Left forelimb (tissue), 1 donor: ENCODE results near the gene USP17L26.
"Not testable (repeated sequence)": the region's sequence is repeated elsewhere in the genome, so short reads cannot be mapped to it uniquely, and the experiment has no call there.

Source experiments
- DNase-seq: peaks from one replicate; pipeline ENCODE4 v3.0.0-alpha.2; 2018; ENCODE audit warnings: low spot score

The USP17L26 gene

GRCh38 chr4:9334358-9334757, at the start of gene USP17L26:
USP17L26 (plus strand) TSS chr4:9334658; CDS start chr4:9334658, 0 bp downstream.
- not testable (repeated sequence) for DNase-seq

GRCh38 chr4:9324191-9324590, 10.3 kb upstream of the USP17L26 start:
- not testable (repeated sequence) for DNase-seq

- not testable (repeated sequence) for DNase-seq
Observed at GRCh38 chr4:9324865-9325264, 9.6 kb upstream of the USP17L26 start, which contains the start of gene USP17L24. USP17L24 (plus strand) TSS chr4:9325165; CDS start chr4:9325165, 0 bp downstream.

GRCh38 chr4:9329611-9330010, 4.8 kb upstream of the USP17L26 start, which contains the start of gene USP17L25:
USP17L25 (plus strand) TSS chr4:9329911; CDS start chr4:9329911, 0 bp downstream.
- DNase-seq: not testable (repeated sequence)

- DNase-seq: not testable (repeated sequence)
Observed at GRCh38 chr4:9339103-9339502, 4.6 kb downstream of the USP17L26 start, which contains the start of gene USP17L5. USP17L5 (plus strand) TSS chr4:9339403; CDS start chr4:9339403, 0 bp downstream.

- not testable (repeated sequence) for DNase-seq
Observed at GRCh38 chr4:9343848-9344247, 9.4 kb downstream of the USP17L26 start, which contains the start of gene USP17L27. USP17L27 (plus strand) TSS chr4:9344148; CDS start chr4:9344148, 0 bp downstream.

GRCh38 chr4:9348593-9348992, 14.1 kb downstream of the USP17L26 start, which contains the start of gene USP17L28:
USP17L28 (plus strand) TSS chr4:9348893; CDS start chr4:9348893, 0 bp downstream.
- DNase-seq: not testable (repeated sequence)

GRCh38 chr4:9350866-9351265, 16.4 kb downstream of the USP17L26 start:
- DNase-seq: not testable (repeated sequence)

GRCh38 chr4:9353338-9353737, 18.9 kb downstream of the USP17L26 start, which contains the start of gene USP17L29:
USP17L29 (plus strand) TSS chr4:9353638; CDS start chr4:9353638, 0 bp downstream.
- not testable (repeated sequence) for DNase-seq

- not testable (repeated sequence) for DNase-seq
Observed at GRCh38 chr4:9362829-9363228, 28.4 kb downstream of the USP17L26 start, which contains the start of gene USP17L30. USP17L30 (plus strand) TSS chr4:9363129; CDS start chr4:9363129, 0 bp downstream.

GRCh38 chr4:9379881-9380280, 45.4 kb downstream of the USP17L26 start:
- DNase-seq: not testable (repeated sequence)

- peak; percentile 67 for DNase-seq
Observed at GRCh38 chr4:9381012-9381534, 46.6 kb downstream of the USP17L26 start.

GRCh38 chr4:9384126-9384525, 49.7 kb downstream of the USP17L26 start:
- DNase-seq: no peak
